Measurements from ENCODE around the gene MYBPHL.

MYBPHL gene

GRCh38 chr1:109263234-109263596 lies 43.6 kb downstream of the MYBPHL start:
- no peak for DNase-seq

- no peak for DNase-seq
Measured at GRCh38 chr1:109262231-109263055, 44.4 kb downstream of the MYBPHL start.

GRCh38 chr1:109261578-109261977 lies 45.2 kb downstream of the MYBPHL start:
- no peak for DNase-seq

DNA sequence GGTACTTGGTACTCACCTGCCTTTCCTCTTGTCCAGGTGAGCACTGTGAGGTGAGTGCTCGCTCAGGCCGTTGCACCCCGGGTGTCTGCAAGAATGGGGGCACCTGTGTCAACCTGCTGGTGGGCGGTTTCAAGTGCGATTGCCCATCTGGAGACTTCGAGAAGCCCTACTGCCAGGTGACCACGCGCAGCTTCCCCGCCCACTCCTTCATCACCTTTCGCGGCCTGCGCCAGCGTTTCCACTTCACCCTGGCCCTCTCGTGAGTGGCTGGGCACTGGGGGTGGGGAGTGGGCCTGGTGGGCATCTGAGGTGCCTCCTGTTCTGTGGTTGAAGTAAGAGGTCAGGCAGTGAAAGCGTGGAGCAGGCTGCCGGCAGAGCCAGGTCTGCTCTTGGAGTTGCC lies 45.8 kb downstream of the MYBPHL start:
- DNase-seq: no peak

- no peak for DNase-seq
Measured at GRCh38 chr1:109259674-109260557, 46.9 kb downstream of the MYBPHL start.

GRCh38 chr1:109258481-109259466 lies 48.0 kb downstream of the MYBPHL start:
- no peak for DNase-seq

GRCh38 chr1:109257682-109258421 lies 49.0 kb downstream of the MYBPHL start:
- DNase-seq: no peak

GRCh38 chr1:109256971-109257681 lies 49.7 kb downstream of the MYBPHL start:
- no peak for DNase-seq

GRCh38 chr1:109256085-109256484 lies 50.7 kb downstream of the MYBPHL start:
- no peak for DNase-seq

DNA sequence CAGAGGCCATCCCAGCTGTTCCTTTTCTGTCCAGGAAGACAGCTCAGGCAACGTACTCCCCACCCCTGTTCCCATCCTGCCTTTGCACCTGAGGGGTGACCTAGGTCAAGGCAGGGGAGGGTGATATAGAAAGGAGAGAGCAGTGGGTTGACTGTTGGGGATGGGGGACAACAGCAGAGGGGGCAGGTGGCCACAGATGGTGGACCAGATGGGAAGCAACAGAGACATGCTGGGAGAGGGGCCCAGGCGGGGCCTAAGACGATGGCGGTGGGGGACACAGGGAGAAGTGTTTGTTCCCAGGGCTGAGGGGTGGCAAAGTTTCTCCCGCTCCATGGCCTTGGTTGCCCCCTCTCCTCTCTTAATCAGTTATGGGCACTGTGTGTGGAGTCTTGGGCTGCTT lies 51.1 kb downstream of the MYBPHL start:
- no peak for DNase-seq

DNA sequence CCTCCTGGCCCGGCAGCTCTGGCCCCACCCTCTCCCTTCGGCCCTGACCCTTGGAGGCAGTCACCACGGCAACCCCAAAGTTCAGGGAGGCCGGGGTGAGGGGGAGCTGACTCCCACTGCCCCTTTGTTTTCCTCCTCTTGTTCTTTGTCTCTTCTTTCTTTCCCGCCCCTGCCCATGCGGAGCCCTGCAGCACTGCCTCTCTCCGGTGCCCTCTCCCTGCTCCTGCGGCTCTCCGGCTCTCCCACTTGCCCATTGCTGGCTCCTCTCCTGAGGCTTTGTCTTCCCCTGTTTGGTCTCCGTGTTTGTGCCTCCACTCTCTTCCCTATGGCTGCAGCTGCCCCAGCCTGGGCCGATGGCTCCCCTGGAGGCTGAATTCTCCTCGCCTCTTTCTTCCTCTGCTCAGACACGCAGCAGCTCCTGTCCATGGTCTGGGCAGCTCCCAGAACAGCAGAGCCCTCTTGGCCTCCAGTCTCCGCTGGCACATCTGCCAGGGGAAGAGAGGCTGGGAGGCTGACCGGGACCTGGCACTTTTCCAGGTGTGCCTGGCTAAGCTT lies 51.6 kb downstream of the MYBPHL start:
- DNase-seq: no peak

- no peak for DNase-seq
Measured at GRCh38 chr1:109254621-109255096, 52.2 kb downstream of the MYBPHL start.

GRCh38 chr1:109253803-109254620 lies 52.8 kb downstream of the MYBPHL start:
- no peak for DNase-seq

- DNase-seq: no peak
Measured at GRCh38 chr1:109252893-109253802, 53.7 kb downstream of the MYBPHL start.

DNA sequence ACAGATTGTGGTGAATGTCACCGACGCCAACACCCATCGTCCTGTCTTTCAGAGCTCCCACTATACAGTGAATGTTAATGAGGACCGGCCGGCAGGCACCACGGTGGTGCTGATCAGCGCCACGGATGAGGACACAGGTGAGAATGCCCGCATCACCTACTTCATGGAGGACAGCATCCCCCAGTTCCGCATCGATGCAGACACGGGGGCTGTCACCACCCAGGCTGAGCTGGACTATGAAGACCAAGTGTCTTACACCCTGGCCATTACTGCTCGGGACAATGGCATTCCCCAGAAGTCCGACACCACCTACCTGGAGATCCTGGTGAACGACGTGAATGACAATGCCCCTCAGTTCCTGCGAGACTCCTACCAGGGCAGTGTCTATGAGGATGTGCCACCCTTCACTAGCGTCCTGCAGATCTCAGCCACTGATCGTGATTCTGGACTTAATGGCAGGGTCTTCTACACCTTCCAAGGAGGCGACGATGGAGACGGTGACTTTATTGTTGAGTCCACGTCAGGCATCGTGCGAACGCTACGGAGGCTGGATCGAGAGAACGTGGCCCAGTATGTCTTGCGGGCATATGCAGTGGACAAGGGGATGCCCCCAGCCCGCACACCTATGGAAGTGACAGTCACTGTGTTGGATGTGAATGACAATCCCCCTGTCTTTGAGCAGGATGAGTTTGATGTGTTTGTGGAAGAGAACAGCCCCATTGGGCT lies 54.5 kb downstream of the MYBPHL start:
- no peak for DNase-seq

GRCh38 chr1:109251277-109252166 lies 55.3 kb downstream of the MYBPHL start:
- DNase-seq: no peak

All from activated naive CD4-positive, alpha-beta T cell treated with Interleukin-2 at 50 U/mL for 16 hours (primary cell).